Esophagus (tissue), 2 donors: Measurements from ENCODE around the gene NCOA1. TPM values are rescaled to one million over a fixed set of nuclear protein-coding genes. Genes with fewer than 3 reads are reported as not detected.
"Not testable (repeated sequence)": the region's sequence is repeated elsewhere in the genome, so short reads cannot be mapped to it uniquely, and the experiment has no call there.

Source experiments
- H3K27ac ChIP-seq, 2 donors: one replicate each; pipeline ENCODE4 v1.5.1; 2013; ENCODE audit warnings: low read depth in 2 of 2, mild to moderate bottlenecking in 2 of 2, inconsistent platforms in 1 of 2, low read length in 1 of 2, moderate library complexity in 1 of 2
- H3K27me3 ChIP-seq, 2 donors: one replicate each; pipeline ENCODE4 v1.6.1; 2013; ENCODE audit warnings: low read length in 2 of 2, control low read depth in 1 of 2, mild to moderate bottlenecking in 1 of 2; ENCODE audit not compliant: insufficient read depth in 2 of 2, control insufficient read depth in 1 of 2
- H3K36me3 ChIP-seq, 2 donors: one replicate each; pipeline ENCODE4 v1.6.1; 2013; ENCODE audit warnings: low read length in 1 of 2; ENCODE audit not compliant: control insufficient read depth in 2 of 2, insufficient read depth in 2 of 2
- H3K4me1 ChIP-seq, 2 donors: one replicate each; pipeline ENCODE4 v1.6.1; 2013; ENCODE audit warnings: low read length in 1 of 2; ENCODE audit not compliant: control insufficient read depth in 2 of 2, insufficient read depth in 2 of 2
- H3K4me3 ChIP-seq, 2 donors: one replicate each; pipeline ENCODE4 v1.5.1; 2013; ENCODE audit warnings: low read length in 2 of 2, mild to moderate bottlenecking in 2 of 2, low read depth in 1 of 2, moderate library complexity in 1 of 2
- H3K9me3 ChIP-seq, 2 donors: one replicate each; pipeline ENCODE4 v1.6.1; 2013; ENCODE audit warnings: mild to moderate bottlenecking in 2 of 2, low read depth in 1 of 2, low read length in 1 of 2, moderate library complexity in 1 of 2; ENCODE audit not compliant: control insufficient read depth in 2 of 2, insufficient read depth in 1 of 2
- WGBS, 2 donors: extraction: QIAGEN DNeasy Blood & Tissue Kit; methylation state at CpG; one replicate each; pipeline ENCODE4 v1.1.7; 2013; 5-methylcytosine and 5-hydroxymethylcytosine counted together
- polyA plus RNA-seq, 2 donors: library from polyadenylated mRNA; stranded (reverse); fragments of 200-250 nt; gene quantifications; one replicate each; pipeline ENCODE4 v1.2.3, GENCODE V29; 2013
- donor health status: healthy with polysubstance abuse.
- donor health status: Bipolar disorder and iron deficiency.

NCOA1 gene
- polyA plus RNA-seq, 2 donors = 8.7 to 13.7 TPM

DNA sequence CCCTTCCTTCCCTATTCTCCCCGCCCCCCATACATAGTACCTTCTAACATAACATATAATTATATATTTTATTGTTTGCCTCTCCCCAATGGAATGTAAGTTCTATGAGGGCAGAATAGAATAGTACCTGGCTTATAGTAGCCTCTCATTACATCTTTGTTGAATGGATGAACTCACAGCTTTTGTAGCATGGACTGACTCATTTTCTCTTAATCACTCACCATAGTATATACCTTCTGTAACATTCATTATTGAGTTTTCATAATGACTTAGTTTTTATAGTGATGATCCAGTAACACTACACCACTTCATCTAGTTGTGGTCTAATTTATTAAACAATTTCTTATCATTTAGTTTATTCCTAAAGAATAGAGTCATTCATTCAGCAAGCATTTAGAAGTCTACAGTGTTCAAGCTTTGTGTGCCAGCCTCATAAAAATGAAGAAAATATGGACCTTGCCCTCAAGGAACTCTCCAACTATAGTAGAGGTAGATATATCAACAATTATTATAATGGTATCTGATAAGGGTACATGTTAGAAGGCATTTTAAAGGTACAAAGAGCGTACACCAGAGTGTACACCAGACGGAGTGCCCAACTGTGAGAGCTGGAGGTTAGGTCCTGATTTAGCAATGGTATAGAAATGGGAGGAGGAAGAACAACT lies 31.1 kb downstream of the NCOA1 start:
- Histone ChIP-seq H3K4me1 (no peaks in the 10 kb centered on the region), H3K27ac (no peak overlapping the region), H3K27me3 (no peaks in the 10 kb centered on the region), H3K36me3 (no peaks in the 10 kb centered on the region), H3K4me3 (no peak overlapping the region), H3K9me3 (no peaks in the 10 kb centered on the region)
- WGBS, 2 donors = 80 to 95% methylated on average over 3 of the region's 3 CpGs

DNA sequence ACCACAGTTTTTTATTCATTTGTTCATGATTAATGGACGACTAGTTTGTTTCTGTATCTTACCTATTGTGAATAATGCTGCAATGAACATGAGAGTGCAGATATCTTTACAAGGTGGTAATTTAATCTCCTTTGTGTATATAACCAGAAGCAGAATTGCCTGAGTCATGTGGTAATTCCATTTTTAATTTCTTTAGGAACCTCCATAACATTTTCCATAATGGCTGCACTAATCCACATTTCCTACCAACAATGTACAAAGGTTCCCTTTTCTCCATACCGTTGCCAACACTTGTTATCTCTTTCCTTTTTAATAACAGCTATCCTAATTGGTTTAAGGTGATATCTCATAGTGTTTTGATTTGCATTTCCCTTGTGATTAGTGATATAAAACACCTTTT lies 36.5 kb downstream of the NCOA1 start:
- H3K36me3 ChIP-seq = no peaks in the 10 kb centered on the region
- 78 to 87% methylated on average over 2 of the region's 2 CpGs for WGBS, 2 donors
- peaks cover 0 to 3% of the 10 kb centered on the region in 2 donors for H3K9me3 ChIP-seq
- no peak overlapping the region for H3K27ac ChIP-seq
- no peak overlapping the region for H3K4me3 ChIP-seq
- no peaks in the 10 kb centered on the region for H3K27me3 ChIP-seq
- H3K4me1 ChIP-seq = no peaks in the 10 kb centered on the region

- Histone ChIP-seq H3K27me3 (no peaks in the 10 kb centered on the region), H3K4me3 (no peak overlapping the region), H3K4me1 (no peaks in the 10 kb centered on the region), H3K36me3 (no peaks in the 10 kb centered on the region), H3K27ac (no peak overlapping the region), H3K9me3 (peaks cover 0 to 3% of the 10 kb centered on the region in 2 donors)
Measured at GRCh38 chr2:24530796-24531195, 39.7 kb downstream of the NCOA1 start.

- not testable (repeated sequence) for H3K4me3 ChIP-seq, H3K4me1 ChIP-seq, H3K36me3 ChIP-seq, H3K9me3 ChIP-seq, H3K27ac ChIP-seq, H3K27me3 ChIP-seq
- WGBS, 2 donors = 92 to 95% methylated on average over 6 of the region's 6 CpGs
Measured at GRCh38 chr2:24531610-24532009, 40.6 kb downstream of the NCOA1 start.

DNA sequence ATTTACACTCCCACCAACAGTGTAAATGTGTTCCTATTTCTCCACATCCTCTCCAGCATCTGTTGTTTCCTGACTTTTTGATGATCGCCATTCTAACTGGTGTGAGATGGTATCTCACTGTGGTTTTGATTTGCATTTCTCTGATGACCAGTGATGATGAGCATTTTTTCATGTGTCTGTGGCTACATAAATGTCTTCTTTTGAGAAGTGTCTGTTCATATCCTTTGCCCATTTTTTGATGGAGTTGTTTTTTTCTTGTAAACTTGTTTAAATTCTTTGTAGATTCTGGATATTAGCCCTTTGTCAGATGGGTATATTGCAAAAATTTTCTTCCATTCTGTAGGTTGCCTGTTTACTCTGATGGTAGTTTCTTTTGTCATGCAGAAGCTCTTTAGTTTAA lies 41.0 kb downstream of the NCOA1 start:
- not testable (repeated sequence) for H3K27me3 ChIP-seq, H3K36me3 ChIP-seq, H3K4me1 ChIP-seq, H3K4me3 ChIP-seq, H3K9me3 ChIP-seq, H3K27ac ChIP-seq
- 78 to 92% methylated on average over 1 of the region's 1 CpG for WGBS, 2 donors

- H3K27me3 ChIP-seq, H3K4me3 ChIP-seq, H3K27ac ChIP-seq, H3K9me3 ChIP-seq, H3K36me3 ChIP-seq, H3K4me1 ChIP-seq: not testable (repeated sequence)
- 76 to 78% methylated on average over 3 of the region's 3 CpGs for WGBS, 2 donors
Measured at GRCh38 chr2:24533574-24533973, 42.5 kb downstream of the NCOA1 start.

DNA sequence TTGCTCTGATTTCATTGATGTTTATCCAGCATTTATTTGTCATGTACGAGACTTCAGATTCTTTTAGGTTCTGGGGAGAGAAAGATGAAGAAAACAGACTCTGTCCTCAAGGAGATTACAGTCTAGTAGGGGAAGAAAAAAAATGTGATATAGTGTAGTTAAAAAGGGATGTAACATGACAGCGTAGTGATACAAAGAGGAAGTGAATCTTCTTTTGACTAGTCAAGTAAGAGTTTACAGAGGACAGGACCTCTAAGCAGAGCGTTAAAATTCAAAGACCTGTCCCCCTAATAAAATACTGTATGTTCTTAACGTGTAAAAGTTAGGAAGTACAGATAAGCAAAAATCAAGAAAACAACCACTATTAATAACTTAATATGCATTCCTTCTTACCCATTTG lies 47.7 kb downstream of the NCOA1 start:
- no peak overlapping the region for H3K27ac ChIP-seq
- no peaks in the 10 kb centered on the region for H3K27me3 ChIP-seq
- H3K4me1 ChIP-seq = no peaks in the 10 kb centered on the region
- H3K36me3 ChIP-seq = no peaks in the 10 kb centered on the region
- H3K4me3 ChIP-seq = no peak overlapping the region
- 91 to 93% methylated on average over 4 of the region's 4 CpGs for WGBS, 2 donors
- no peaks in the 10 kb centered on the region for H3K9me3 ChIP-seq

GRCh38 chr2:24539258-24539657 lies 48.2 kb downstream of the NCOA1 start:
- 77 to 78% methylated on average over 1 of the region's 1 CpG for WGBS, 2 donors
- Histone ChIP-seq H3K4me3 (no peak overlapping the region), H3K9me3 (no peaks in the 10 kb centered on the region), H3K27ac (no peak overlapping the region), H3K27me3 (no peaks in the 10 kb centered on the region), H3K4me1 (no peaks in the 10 kb centered on the region), H3K36me3 (no peaks in the 10 kb centered on the region)

GRCh38 chr2:24540011-24540477 lies 49.0 kb downstream of the NCOA1 start:
- Histone ChIP-seq H3K27me3 (no peaks in the 10 kb centered on the region), H3K27ac (no peak overlapping the region), H3K4me1 (no peaks in the 10 kb centered on the region), H3K4me3 (no peak overlapping the region), H3K9me3 (no peaks in the 10 kb centered on the region), H3K36me3 (no peaks in the 10 kb centered on the region)
- 87 to 92% methylated on average over 2 of the region's 2 CpGs for WGBS, 2 donors

GRCh38 chr2:24541621-24542020 lies 50.6 kb downstream of the NCOA1 start:
- Histone ChIP-seq H3K9me3 (no peaks in the 10 kb centered on the region), H3K4me3 (no peak overlapping the region), H3K27me3 (no peaks in the 10 kb centered on the region), H3K27ac (no peak overlapping the region), H3K4me1 (no peaks in the 10 kb centered on the region), H3K36me3 (no peaks in the 10 kb centered on the region)
